NCI-H774 (cell line): ENCODE results near the gene CHRNB4.
"Not testable (repeated sequence)": the region's sequence is repeated elsewhere in the genome, so short reads cannot be mapped to it uniquely, and the experiment has no call there.

Experiments used
- DNase-seq: peaks from one replicate; lab custom pipeline; 2025; lab: John Stamatoyannopoulos, UW

Gene CHRNB4, protein sequence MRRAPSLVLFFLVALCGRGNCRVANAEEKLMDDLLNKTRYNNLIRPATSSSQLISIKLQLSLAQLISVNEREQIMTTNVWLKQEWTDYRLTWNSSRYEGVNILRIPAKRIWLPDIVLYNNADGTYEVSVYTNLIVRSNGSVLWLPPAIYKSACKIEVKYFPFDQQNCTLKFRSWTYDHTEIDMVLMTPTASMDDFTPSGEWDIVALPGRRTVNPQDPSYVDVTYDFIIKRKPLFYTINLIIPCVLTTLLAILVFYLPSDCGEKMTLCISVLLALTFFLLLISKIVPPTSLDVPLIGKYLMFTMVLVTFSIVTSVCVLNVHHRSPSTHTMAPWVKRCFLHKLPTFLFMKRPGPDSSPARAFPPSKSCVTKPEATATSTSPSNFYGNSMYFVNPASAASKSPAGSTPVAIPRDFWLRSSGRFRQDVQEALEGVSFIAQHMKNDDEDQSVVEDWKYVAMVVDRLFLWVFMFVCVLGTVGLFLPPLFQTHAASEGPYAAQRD

DNA sequence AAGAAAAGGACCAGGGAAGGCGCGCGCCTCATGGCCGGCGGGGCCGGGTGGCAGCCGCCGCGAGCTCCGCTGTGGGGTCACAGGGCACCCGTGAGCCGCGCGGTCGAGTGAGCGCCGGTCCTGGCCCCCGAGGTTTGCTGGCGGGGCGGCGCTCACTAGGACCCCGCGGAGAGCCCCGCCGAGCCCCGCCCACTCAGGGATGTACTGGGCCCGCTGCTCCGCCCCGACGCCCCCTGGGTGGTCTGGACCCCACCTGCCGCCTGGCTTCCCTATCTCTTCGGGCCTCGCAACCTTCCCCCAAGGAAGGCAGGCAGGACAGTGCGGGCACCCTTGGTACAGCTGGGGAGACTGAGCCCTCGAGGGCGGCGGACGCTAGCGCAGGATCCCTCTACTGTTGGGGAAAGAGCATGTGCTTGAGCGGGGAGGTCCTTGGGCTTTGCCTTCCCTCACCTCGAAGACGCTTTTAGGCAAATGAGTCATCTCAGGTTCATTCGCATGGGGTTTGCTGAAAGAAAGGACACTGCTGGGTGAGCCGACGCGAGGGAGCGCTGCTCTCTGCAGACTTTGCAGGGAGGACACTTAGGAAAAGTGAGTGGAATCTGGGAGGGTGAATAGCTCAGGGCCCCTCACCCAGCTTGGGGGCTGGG is at the start of gene CHRNB4:
Gene CHRNB4 (minus strand): TSS at position 109 of the 647 bp plus-strand sequence. CDS start 77 bp downstream, at position 32.
- DNase-seq, result no peak

- no peak for DNase-seq
These were observed 48.6 kb upstream of the CHRNB4 start for GRCh38 chr15:78689626-78690025.

DNA sequence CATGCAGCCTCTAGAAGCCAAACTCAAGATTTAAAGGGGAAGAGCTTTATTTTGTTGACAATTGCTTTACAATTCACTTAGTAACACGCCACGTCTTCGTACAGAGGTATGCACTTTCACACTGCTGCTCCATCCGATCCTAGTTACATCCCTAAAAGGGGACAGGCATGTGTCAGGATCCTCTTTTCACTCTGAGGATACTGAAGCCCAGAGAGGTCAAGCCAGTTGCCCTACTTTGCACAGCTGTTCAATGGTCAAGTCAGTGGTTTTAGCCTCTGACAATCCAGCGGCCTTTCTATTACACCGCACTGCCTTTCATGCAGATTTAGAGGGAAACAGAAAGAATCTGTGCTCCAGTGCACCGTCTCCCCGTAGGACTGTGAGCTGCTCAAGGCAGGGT is 44.9 kb upstream of the CHRNB4 start:
- DNase-seq, result no peak

- DNase-seq, result no peak
These were observed 44.3 kb upstream of the CHRNB4 start for GRCh38 chr15:78685159-78685921.

GRCh38 chr15:78684657-78685056 is 43.6 kb upstream of the CHRNB4 start:
- no peak for DNase-seq

- not testable (repeated sequence) for DNase-seq
These were observed 42.6 kb upstream of the CHRNB4 start for GRCh38 chr15:78683599-78683998.

DNA sequence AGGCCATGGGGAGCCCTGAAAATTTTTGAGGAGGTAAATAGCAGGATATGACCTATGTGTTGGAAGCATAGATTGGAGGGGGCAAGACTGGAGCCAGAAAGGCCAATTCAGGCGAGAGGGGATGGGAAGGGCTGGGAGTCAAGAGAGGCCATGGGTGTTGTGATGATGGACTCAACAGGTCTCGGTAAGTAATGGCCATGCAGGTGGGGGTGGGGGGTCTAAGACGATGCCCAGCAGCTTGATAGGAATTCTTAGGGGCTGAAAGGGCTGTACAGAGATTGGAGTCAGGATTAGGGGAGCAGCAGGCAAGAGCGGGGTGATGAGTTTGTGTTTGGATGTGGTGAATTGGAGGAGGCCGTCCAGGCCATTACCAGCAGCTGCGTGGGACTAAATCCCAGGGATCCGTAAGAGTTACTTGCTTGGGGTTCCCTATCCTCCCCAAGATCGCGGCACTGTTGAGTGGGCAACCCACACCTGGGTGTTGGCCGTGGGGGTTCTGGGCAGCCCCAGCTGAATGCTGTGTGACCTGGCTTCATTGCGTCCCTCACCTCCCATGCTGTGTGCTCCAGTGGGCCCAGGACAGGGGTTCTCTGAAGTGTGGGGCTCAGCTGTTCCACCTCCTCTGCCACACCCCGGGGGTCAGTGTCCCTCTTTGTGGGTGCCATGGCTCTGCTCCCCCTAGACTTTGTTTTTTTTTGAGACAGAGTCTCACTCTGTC is 41.8 kb upstream of the CHRNB4 start:
- no peak for DNase-seq

DNA sequence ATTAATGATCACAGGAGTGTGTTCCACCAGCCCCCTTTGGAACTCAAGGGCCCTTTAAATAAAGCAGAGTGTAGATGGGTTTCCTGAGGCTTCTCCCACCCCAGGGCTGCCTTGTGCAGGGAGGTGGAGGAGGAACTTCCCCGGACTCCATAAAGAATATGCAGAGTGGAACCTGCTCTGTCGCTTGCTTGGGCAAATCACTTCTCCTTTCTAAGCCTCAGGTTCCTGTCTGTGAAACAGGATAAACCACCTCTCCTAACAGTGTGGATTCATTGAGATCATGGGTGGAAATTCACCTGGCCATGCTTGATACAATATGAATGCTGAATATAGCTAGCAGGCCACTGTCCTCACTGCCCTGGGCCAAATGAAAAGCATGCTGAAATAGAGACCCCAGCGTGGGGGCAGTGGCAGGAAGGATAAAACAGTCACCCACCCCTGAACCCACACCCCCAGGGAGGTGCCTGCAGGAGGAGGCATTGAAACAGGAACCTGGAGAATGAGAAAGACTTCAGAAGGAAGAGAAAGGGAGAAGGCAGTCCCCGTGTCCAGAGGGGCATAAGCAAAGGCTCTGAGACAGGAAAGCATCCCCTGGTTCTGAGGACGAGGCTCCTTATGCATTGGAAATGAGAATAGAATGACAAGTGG is 41.1 kb upstream of the CHRNB4 start:
- no peak for DNase-seq

DNA sequence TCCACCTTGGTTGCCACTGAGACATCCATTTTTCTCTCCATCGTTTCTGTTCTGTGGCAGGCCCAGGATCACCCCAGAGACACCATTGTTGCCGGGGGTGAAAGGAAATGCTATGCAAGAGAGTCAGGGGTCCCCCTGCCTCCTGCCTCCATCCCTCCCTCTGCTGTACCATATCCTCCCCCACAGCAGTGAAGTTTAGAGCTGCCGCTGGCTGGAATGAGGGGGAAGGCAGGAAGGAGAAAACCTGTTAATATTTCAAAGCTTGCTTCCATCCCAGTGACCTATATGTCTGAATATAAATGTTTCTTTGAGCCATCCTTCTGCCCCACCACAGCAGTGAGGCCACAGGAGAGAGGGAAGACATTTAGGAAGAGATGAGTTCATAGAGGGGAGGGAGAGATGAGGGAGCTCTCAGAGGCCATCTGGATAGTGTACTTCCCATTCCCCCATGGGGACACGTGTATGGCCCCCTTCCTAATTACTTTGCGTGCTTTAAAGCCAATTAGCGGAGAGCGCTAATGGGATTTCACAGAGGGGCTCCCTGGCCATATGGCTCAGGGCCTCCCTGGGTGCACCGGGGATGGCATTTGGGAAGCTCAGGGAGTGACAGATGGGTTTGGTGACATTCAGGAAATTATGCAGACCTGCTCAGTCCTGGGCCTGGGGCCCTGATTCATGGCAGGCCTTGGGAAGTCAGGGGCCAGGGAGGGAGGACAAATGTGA is 40.4 kb upstream of the CHRNB4 start:
- DNase-seq, result no peak

DNA sequence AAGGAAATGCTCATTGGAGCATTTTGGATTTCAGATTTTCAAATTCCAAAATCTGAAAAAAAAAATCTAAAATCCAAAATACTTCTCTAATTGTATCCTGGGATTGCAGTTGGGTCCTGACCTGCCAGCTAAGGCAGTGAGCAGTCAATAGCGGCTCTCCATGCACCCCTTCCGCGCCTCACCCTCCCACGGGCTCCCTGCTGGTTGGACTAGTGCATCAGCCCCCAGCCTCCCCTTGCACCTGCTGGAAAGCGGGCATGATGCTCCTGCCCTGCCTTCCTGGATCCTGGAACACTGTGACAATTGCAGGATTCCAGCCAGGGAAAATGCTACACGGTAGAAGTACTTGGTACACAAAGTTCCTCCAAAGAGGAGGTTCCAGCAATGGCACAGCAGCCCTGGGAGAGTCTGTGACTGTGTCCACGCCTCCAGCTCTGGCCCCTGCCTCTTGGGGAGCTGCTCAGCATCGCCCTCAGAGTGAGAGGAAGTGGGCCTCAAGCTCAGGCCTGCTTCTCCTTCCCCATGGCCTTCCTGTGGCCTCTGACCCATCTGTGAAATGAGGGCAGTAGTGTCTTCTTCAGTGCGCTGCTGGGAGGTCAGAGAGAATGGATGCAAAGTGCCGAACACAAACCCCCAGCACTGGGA is 39.5 kb upstream of the CHRNB4 start:
- no peak for DNase-seq

DNA sequence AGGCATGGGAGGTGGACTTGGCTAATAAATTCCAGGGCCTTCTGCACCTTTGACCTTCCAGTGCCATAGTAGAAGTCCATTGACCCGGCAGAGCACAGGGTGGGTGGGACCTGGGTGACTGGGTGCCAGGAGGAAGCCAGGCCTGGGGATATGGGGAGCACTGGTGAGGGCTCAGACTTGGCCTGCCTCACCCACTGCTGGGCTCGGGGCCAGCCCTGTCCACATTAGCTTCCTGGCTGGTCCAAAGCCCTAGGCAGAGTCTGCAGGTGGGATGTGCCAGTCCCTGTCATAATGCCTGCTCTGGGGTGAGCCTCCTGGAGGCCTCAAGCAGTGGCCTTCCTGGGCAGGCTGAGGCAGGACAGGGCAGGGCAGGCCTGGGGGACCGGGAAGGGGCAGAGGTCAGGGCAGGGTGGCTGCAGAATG is 38.1 kb upstream of the CHRNB4 start:
- DNase-seq, result no peak

DNA sequence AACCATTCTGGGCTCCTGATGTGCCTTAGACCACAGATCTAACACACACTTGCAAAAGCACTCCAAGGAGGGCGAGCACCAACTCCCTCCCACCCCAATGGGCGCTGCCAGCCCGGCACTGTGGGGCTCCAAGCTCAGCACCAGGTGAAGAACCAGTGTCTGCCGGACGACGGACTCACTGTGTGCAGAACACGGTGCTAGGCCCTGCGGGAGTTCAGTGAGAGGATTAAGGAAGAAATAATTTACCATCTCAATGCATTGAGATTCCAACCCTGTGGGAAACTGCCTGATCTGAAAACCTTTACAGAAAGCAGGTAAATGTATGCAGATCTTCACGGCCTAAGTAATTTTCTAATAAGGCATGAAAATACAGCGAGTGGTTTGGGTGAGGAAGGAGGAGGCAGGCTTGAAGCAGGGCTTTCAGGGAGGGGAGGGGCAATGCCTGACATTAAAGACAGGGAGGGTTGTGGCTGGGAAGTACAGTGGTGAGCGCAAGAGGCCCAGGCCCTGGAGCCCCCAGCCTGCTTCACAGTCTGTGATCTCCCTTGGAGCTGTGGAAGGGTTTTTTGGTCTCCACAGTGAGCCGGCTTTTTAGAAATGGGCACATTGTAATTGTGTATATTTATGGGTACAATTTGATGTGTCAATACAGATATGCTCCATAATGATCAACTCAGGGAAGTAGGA is 35.6 kb upstream of the CHRNB4 start:
- DNase-seq, result no peak

- DNase-seq, result no peak
These were observed 34.8 kb upstream of the CHRNB4 start for GRCh38 chr15:78675617-78676360.

GRCh38 chr15:78675206-78675605 is 34.2 kb upstream of the CHRNB4 start:
- DNase-seq, result no peak

DNA sequence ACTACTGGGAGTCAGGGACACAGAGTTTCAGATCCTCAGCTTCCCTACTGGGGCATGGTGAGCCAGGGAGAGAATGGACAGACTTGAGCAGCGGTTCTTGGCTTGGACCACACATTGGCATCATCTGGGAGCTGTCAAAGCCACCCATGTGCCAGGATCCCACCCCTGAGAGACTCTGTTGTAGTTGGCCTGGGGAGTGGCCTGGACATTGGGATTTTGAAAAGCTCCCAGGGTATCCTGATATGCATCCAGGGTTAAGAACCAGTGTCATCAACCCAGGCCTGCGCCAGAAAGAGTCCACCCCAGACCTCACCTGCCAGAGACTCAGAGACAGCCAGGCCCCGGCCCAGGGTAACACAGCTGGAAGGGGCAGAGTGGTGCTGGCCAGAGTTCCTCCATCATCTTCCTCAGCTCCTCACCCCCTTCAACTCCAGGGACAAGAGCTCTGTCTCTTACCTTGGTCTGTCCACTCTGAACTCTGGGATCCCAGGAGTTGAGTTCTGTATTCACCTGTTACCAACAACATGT is 33.0 kb upstream of the CHRNB4 start:
- DNase-seq, result no peak

- DNase-seq, result no peak
These were observed 32.5 kb upstream of the CHRNB4 start for GRCh38 chr15:78673476-78673875.

DNA sequence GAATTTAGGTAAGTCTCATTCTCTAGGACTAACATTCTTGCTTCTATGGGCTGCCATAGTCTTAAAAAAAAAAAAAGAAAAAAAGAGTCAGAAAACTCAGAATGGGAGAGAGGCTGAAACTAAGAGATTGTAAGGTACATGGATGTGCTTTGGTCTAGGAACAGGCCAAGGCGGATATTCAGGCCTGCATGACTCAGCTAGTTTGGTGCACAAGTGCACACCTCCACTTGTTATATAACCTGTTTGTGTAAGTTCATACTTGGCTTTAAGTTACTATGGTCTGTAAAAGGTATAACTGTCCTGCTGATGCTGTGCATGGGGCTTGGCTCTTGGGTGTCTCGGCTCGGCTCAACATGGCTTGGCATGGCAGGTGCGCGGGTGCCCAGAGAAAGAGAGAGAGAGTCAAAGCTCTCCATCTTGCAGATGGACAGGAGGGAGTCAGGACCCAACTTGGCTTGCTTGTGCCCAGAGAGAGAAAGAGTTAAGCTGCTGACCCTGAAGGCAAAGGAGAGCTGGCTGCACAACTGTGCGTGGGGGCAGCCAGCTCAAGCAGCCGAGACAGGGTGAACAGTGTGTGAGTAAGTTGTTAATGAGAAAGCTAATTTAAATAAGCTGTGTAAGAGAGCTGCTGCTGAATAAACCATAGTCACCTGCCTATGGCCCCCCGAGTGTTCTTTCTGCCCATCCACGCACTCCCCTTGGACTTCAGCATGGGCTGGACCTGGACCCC is 31.4 kb upstream of the CHRNB4 start:
- no peak for DNase-seq

DNA sequence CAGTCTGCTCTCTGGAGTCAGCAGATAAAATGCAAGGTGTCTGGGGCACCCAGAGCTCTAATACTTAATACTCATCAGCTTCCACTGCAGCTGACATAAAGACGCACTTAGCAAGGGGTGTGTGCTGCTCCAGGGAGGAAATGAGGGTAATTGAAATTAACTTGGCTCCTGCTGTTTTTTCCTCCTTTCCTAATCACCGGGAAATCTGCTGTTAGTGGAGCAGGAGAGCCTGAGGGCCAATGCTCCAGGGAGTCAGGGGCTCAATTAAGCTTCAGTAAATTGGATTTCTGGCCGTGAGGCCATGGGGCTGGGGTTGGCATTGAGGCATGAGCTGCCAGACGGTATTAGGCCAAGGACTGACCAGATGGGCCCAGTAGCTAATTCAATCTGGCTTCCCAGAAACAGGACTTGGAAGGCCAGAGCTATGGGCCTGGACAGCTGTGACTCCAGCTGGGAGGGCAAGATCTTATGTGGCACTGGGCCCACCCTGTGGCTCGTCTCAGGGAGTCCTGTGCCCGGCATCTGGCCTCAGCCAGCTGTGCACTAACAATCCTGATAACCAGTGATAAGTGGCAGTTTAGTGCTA is 30.7 kb upstream of the CHRNB4 start:
- DNase-seq, result no peak
